CMK (cell line): ENCODE measurements around the gene KISS1.

ENCODE experiments used
- DNase-seq: peaks from one replicate; pipeline ENCODE4 v3.0.0-alpha.2; 2010; ENCODE audit warnings: low read depth

KISS1 gene

GRCh38 chr1:204155881-204156280 is 40.4 kb downstream of the KISS1 start:
- no peak for DNase-seq

GRCh38 chr1:204154568-204155255 is 41.6 kb downstream of the KISS1 start:
- DNase-seq: no peak

GRCh38 chr1:204153667-204154066 is 42.6 kb downstream of the KISS1 start:
- no peak for DNase-seq

- DNase-seq: no peak
These were observed 43.8 kb downstream of the KISS1 start for GRCh38 chr1:204152310-204153044.

GRCh38 chr1:204151552-204152309 is 44.6 kb downstream of the KISS1 start, which contains the start of gene ETNK2:
ETNK2 (minus strand) TSS chr1:204152044; CDS start chr1:204151852, 192 bp downstream.
- peak; percentile 36 for DNase-seq

GRCh38 chr1:204150702-204151551 is 45.4 kb downstream of the KISS1 start:
- DNase-seq: no peak

- no peak for DNase-seq
These were observed 46.4 kb downstream of the KISS1 start for GRCh38 chr1:204149635-204150565.

- no peak for DNase-seq
These were observed 47.2 kb downstream of the KISS1 start for GRCh38 chr1:204149107-204149506.

GRCh38 chr1:204147406-204148383 is 48.6 kb downstream of the KISS1 start:
- DNase-seq: no peak

GRCh38 chr1:204146965-204147364 is 49.3 kb downstream of the KISS1 start:
- no peak for DNase-seq

GRCh38 chr1:204146309-204146708 is 50.0 kb downstream of the KISS1 start:
- no peak for DNase-seq

- DNase-seq: no peak
These were observed 51.2 kb downstream of the KISS1 start for GRCh38 chr1:204145033-204145504.

- no peak for DNase-seq
These were observed 52.8 kb downstream of the KISS1 start for GRCh38 chr1:204143276-204144041.

- no peak for DNase-seq
These were observed 54.0 kb downstream of the KISS1 start for GRCh38 chr1:204142032-204142974.

GRCh38 chr1:204141131-204141530 is 55.2 kb downstream of the KISS1 start:
- no peak for DNase-seq
